Activated naive CD8-positive, alpha-beta T cell treated with anti-CD3 and anti-CD28 coated beads for 36 hours (primary cell): ENCODE measurements around the gene FOXJ3. TPM values are rescaled to one million over a fixed set of nuclear protein-coding genes. Genes with fewer than 3 reads are reported as not detected.
"Not testable (repeated sequence)": the region's sequence is repeated elsewhere in the genome, so short reads cannot be mapped to it uniquely, and the experiment has no call there.

Experiments
- DNase-seq: peaks from one replicate; pipeline ENCODE4 v3.0.0; 2021
- H3K27ac Mint-ChIP-seq: one replicate; pipeline ENCODE4 v1.8.0; 2022; ENCODE audit warnings: mild to moderate bottlenecking, moderate library complexity, mixed read lengths
- H3K27me3 Mint-ChIP-seq: one replicate; pipeline ENCODE4 v1.8.0; 2022; ENCODE audit warnings: mild to moderate bottlenecking, mixed read lengths
- H3K36me3 Mint-ChIP-seq: one replicate; pipeline ENCODE4 v1.8.0; 2021; ENCODE audit warnings: mild to moderate bottlenecking, mixed read lengths
- H3K4me1 Mint-ChIP-seq: one replicate; pipeline ENCODE4 v1.8.0; 2021; ENCODE audit warnings: mixed read lengths
- H3K4me3 Mint-ChIP-seq: one replicate; pipeline ENCODE4 v1.8.0; 2022; ENCODE audit warnings: mild to moderate bottlenecking, moderate library complexity, mixed read lengths
- H3K9me3 Mint-ChIP-seq: one replicate; pipeline ENCODE4 v1.8.0; 2022; ENCODE audit warnings: mixed read lengths
- total RNA-seq, 2 experiments: library from RNA; stranded (reverse); gene quantifications; one replicate each; pipeline ENCODE4 v1.2.3, GENCODE V29; 2021

The FOXJ3 gene
- total RNA-seq, 2 experiments from 2014 or later: 43.7 to 47.2 TPM

- DNase-seq: no peak
- Mint-ChIP-seq H3K36me3 (peaks cover 65% of the 10 kb centered on the region), H3K27me3 (no peaks in the 10 kb centered on the region), H3K27ac (no peak overlapping the region), H3K4me3 (no peak overlapping the region), H3K4me1 (peaks cover 16% of the 10 kb centered on the region), H3K9me3 (peaks cover 17% of the 10 kb centered on the region)
These were observed 120.6 kb downstream of the FOXJ3 start for GRCh38 chr1:42214447-42214871.

GRCh38 chr1:42211224-42211623 lies 123.8 kb downstream of the FOXJ3 start:
- no peak overlapping the region for H3K4me3 Mint-ChIP-seq
- DNase-seq: no peak
- peaks cover 64% of the 10 kb centered on the region for H3K36me3 Mint-ChIP-seq
- no peak overlapping the region for H3K27ac Mint-ChIP-seq
- H3K9me3 Mint-ChIP-seq: peaks cover 21% of the 10 kb centered on the region
- H3K4me1 Mint-ChIP-seq: peaks cover 24% of the 10 kb centered on the region
- H3K27me3 Mint-ChIP-seq: no peaks in the 10 kb centered on the region

- no peak for DNase-seq
- peaks cover 70% of the 10 kb centered on the region for H3K36me3 Mint-ChIP-seq
- H3K9me3 Mint-ChIP-seq: peaks cover 20% of the 10 kb centered on the region
- peaks cover 29% of the 10 kb centered on the region for H3K4me1 Mint-ChIP-seq
- H3K27ac Mint-ChIP-seq: no peak overlapping the region
- no peak overlapping the region for H3K4me3 Mint-ChIP-seq
- no peaks in the 10 kb centered on the region for H3K27me3 Mint-ChIP-seq
These were observed 124.5 kb downstream of the FOXJ3 start for GRCh38 chr1:42210421-42211133.

GRCh38 chr1:42209526-42210251 lies 125.3 kb downstream of the FOXJ3 start:
- Mint-ChIP-seq H3K27ac (no peak overlapping the region), H3K4me3 (no peak overlapping the region), H3K9me3 (peaks cover 18% of the 10 kb centered on the region), H3K27me3 (no peaks in the 10 kb centered on the region), H3K4me1 (peaks cover 30% of the 10 kb centered on the region), H3K36me3 (peaks cover 72% of the 10 kb centered on the region)
- no peak for DNase-seq

GRCh38 chr1:42206930-42207329 lies 128.1 kb downstream of the FOXJ3 start:
- peak overlapping the region; percentile 42 for H3K27ac Mint-ChIP-seq
- H3K27me3 Mint-ChIP-seq, H3K4me3 Mint-ChIP-seq, DNase-seq: not testable (repeated sequence)
- peaks cover 24% of the 10 kb centered on the region for H3K4me1 Mint-ChIP-seq
- peaks cover 76% of the 10 kb centered on the region for H3K36me3 Mint-ChIP-seq
- peaks cover 22% of the 10 kb centered on the region for H3K9me3 Mint-ChIP-seq

GRCh38 chr1:42206164-42206563 lies 128.9 kb downstream of the FOXJ3 start:
- Mint-ChIP-seq H3K4me1 (peaks cover 24% of the 10 kb centered on the region), H3K36me3 (peaks cover 72% of the 10 kb centered on the region), H3K4me3 (no peak overlapping the region), H3K27ac (peak overlapping the region; percentile 29), H3K27me3 (no peaks in the 10 kb centered on the region), H3K9me3 (peaks cover 22% of the 10 kb centered on the region)
- no peak for DNase-seq

GRCh38 chr1:42201986-42202385 lies 133.0 kb downstream of the FOXJ3 start:
- peaks cover 20% of the 10 kb centered on the region for H3K9me3 Mint-ChIP-seq
- peaks cover 10% of the 10 kb centered on the region for H3K4me1 Mint-ChIP-seq
- no peak overlapping the region for H3K4me3 Mint-ChIP-seq
- no peaks in the 10 kb centered on the region for H3K27me3 Mint-ChIP-seq
- peaks cover 58% of the 10 kb centered on the region for H3K36me3 Mint-ChIP-seq
- no peak for DNase-seq
- no peak overlapping the region for H3K27ac Mint-ChIP-seq

- Mint-ChIP-seq H3K27ac (no peak overlapping the region), H3K4me1 (no peaks in the 10 kb centered on the region), H3K4me3 (no peak overlapping the region), H3K9me3 (peaks cover 9% of the 10 kb centered on the region), H3K36me3 (peaks cover 28% of the 10 kb centered on the region), H3K27me3 (no peaks in the 10 kb centered on the region)
- DNase-seq: no peak
These were observed 136.8 kb downstream of the FOXJ3 start for GRCh38 chr1:42198251-42198650.

- no peak overlapping the region for H3K27ac Mint-ChIP-seq
- H3K9me3 Mint-ChIP-seq: no peaks in the 10 kb centered on the region
- no peak for DNase-seq
- H3K4me3 Mint-ChIP-seq: no peak overlapping the region
- H3K27me3 Mint-ChIP-seq: no peaks in the 10 kb centered on the region
- peaks cover 19% of the 10 kb centered on the region for H3K36me3 Mint-ChIP-seq
- no peaks in the 10 kb centered on the region for H3K4me1 Mint-ChIP-seq
These were observed 139.2 kb downstream of the FOXJ3 start for GRCh38 chr1:42195841-42196240.

GRCh38 chr1:42192106-42192505 lies 142.9 kb downstream of the FOXJ3 start:
- H3K27me3 Mint-ChIP-seq: no peaks in the 10 kb centered on the region
- no peak overlapping the region for H3K4me3 Mint-ChIP-seq
- no peak for DNase-seq
- H3K27ac Mint-ChIP-seq: no peak overlapping the region
- no peaks in the 10 kb centered on the region for H3K4me1 Mint-ChIP-seq
- H3K36me3 Mint-ChIP-seq: peaks cover 13% of the 10 kb centered on the region
- H3K9me3 Mint-ChIP-seq: no peaks in the 10 kb centered on the region

GRCh38 chr1:42191319-42191718 lies 143.7 kb downstream of the FOXJ3 start:
- Mint-ChIP-seq H3K4me3 (no peak overlapping the region), H3K27me3 (no peaks in the 10 kb centered on the region)

GRCh38 chr1:42189931-42190853 lies 144.8 kb downstream of the FOXJ3 start:
- Mint-ChIP-seq H3K9me3 (no peaks in the 10 kb centered on the region), H3K27me3 (no peaks in the 10 kb centered on the region), H3K4me1 (peaks cover 2% of the 10 kb centered on the region), H3K27ac (no peak overlapping the region), H3K36me3 (peaks cover 15% of the 10 kb centered on the region), H3K4me3 (no peak overlapping the region)
- no peak for DNase-seq

More at GRCh38 chr1:42191319-42191718, 143.7 kb downstream of the FOXJ3 start:
- peaks cover 11% of the 10 kb centered on the region for H3K36me3 Mint-ChIP-seq
- H3K27ac Mint-ChIP-seq: peak overlapping the region; percentile 13
- no peaks in the 10 kb centered on the region for H3K9me3 Mint-ChIP-seq
- no peak for DNase-seq
- no peaks in the 10 kb centered on the region for H3K4me1 Mint-ChIP-seq

- Mint-ChIP-seq H3K27me3 (no peaks in the 10 kb centered on the region), H3K9me3 (no peaks in the 10 kb centered on the region), H3K4me1 (peaks cover 5% of the 10 kb centered on the region), H3K4me3 (no peak overlapping the region), H3K27ac (peak overlapping the region; percentile 1), H3K36me3 (peaks cover 12% of the 10 kb centered on the region)
- DNase-seq: no peak
These were observed 148.9 kb downstream of the FOXJ3 start for GRCh38 chr1:42186152-42186551.

GRCh38 chr1:42184616-42185015 lies 150.4 kb downstream of the FOXJ3 start:
- Mint-ChIP-seq H3K36me3 (peaks cover 7% of the 10 kb centered on the region), H3K4me3 (no peak overlapping the region), H3K9me3 (no peaks in the 10 kb centered on the region), H3K27ac (no peak overlapping the region), H3K4me1 (peaks cover 5% of the 10 kb centered on the region), H3K27me3 (no peaks in the 10 kb centered on the region)
- DNase-seq: no peak

- DNase-seq: no peak
- Mint-ChIP-seq H3K36me3 (peaks cover 7% of the 10 kb centered on the region), H3K27ac (no peak overlapping the region), H3K27me3 (no peaks in the 10 kb centered on the region), H3K9me3 (no peaks in the 10 kb centered on the region), H3K4me3 (no peak overlapping the region), H3K4me1 (peaks cover 5% of the 10 kb centered on the region)
These were observed 151.1 kb downstream of the FOXJ3 start for GRCh38 chr1:42183957-42184268.
